ENCODE data around the gene SP3. TPM values are rescaled to one million over a fixed set of nuclear protein-coding genes. Genes with fewer than 3 reads are reported as not detected.

The SP3 gene
- total RNA-seq, 4 donors from 2014 or later: 78.7 to 102 (median 92.2) TPM

GRCh38 chr2:173866874-173867618 lies 98.1 kb downstream of the SP3 start:
- peaks cover 0 to 11% (median 5%) of the 10 kb centered on the region in 4 donors for H3K4me1 ChIP-seq
- no peak for TF ChIP-seq EP300 (IDR thresholded peaks at IDR 0.05)
- no peak for TF ChIP-seq CTCF (IDR thresholded peaks at IDR 0.05)
- no peak for TF ChIP-seq POLR2A (IDR thresholded peaks at IDR 0.05; ENCODE audit: low read depth)
- no peak for TF ChIP-seq POLR2AphosphoS5 (IDR thresholded peaks at IDR 0.05)
- no peak overlapping the region for H3K4me3 ChIP-seq
- H3K27me3 ChIP-seq: no peaks in the 10 kb centered on the region
- no peak overlapping the region for H3K27ac ChIP-seq (replicated peaks in 1 of 4)
- no peak for DNase-seq (ENCODE audit: extremely low spot score)
- intact Hi-C loops (cut with DNase I): no loop called here
- 70% methylated on average over 11 of the region's 11 CpGs for WGBS
- no peaks in the 10 kb centered on the region for H3K9me3 ChIP-seq
- H3K36me3 ChIP-seq: no peaks in the 10 kb centered on the region

- H3K4me3 ChIP-seq: no peak overlapping the region
- 84% methylated on average over 11 of the region's 12 CpGs for WGBS
- no peaks in the 10 kb centered on the region for H3K9me3 ChIP-seq
- H3K27ac ChIP-seq (replicated peaks in 1 of 4): no peak overlapping the region
- no peak for DNase-seq (ENCODE audit: extremely low spot score)
- no peaks in the 10 kb centered on the region for H3K27me3 ChIP-seq
- TF ChIP-seq POLR2AphosphoS5 (IDR thresholded peaks at IDR 0.05) (no peak), CTCF (IDR thresholded peaks at IDR 0.05) (no peak), EP300 (IDR thresholded peaks at IDR 0.05) (no peak), POLR2A (IDR thresholded peaks at IDR 0.05; ENCODE audit: low read depth) (no peak)
- H3K36me3 ChIP-seq: no peaks in the 10 kb centered on the region
- peaks cover 0 to 11% (median 5%) of the 10 kb centered on the region in 4 donors for H3K4me1 ChIP-seq
- intact Hi-C loops (cut with DNase I): no loop called here
These were observed 99.0 kb downstream of the SP3 start for GRCh38 chr2:173865971-173866873.

GRCh38 chr2:173862612-173863217 lies 102.5 kb downstream of the SP3 start:
- no peaks in the 10 kb centered on the region for H3K27me3 ChIP-seq
- intact Hi-C loops (cut with DNase I): no loop called here
- WGBS: 54% methylated on average over 4 of the region's 4 CpGs
- H3K4me3 ChIP-seq: no peak overlapping the region
- H3K36me3 ChIP-seq: no peaks in the 10 kb centered on the region
- TF ChIP-seq POLR2AphosphoS5 (IDR thresholded peaks at IDR 0.05) (no peak), CTCF (IDR thresholded peaks at IDR 0.05) (no peak), EP300 (IDR thresholded peaks at IDR 0.05) (no peak)
- no peak overlapping the region for H3K27ac ChIP-seq (replicated peaks in 1 of 4)
- no peaks in the 10 kb centered on the region for H3K9me3 ChIP-seq
- peaks cover 0 to 11% (median 5%) of the 10 kb centered on the region in 4 donors for H3K4me1 ChIP-seq
- DNase-seq (ENCODE audit: extremely low spot score): no peak

GRCh38 chr2:173860566-173860965 lies 104.6 kb downstream of the SP3 start:
- Histone ChIP-seq H3K4me3 (no peak overlapping the region), H3K36me3 (no peaks in the 10 kb centered on the region), H3K4me1 (no peaks in the 10 kb centered on the region), H3K9me3 (no peaks in the 10 kb centered on the region), H3K27ac (replicated peaks in 1 of 4) (no peak overlapping the region), H3K27me3 (no peaks in the 10 kb centered on the region)
- intact Hi-C loops (cut with DNase I): no loop called here
- WGBS: 79% methylated on average over 6 of the region's 6 CpGs
- TF ChIP-seq EP300 (IDR thresholded peaks at IDR 0.05) (no peak), POLR2AphosphoS5 (IDR thresholded peaks at IDR 0.05) (no peak), CTCF (IDR thresholded peaks at IDR 0.05) (no peak), POLR2A (IDR thresholded peaks at IDR 0.05; ENCODE audit: low read depth) (no peak)
- DNase-seq (ENCODE audit: extremely low spot score): no peak

All from esophagus muscularis mucosa (tissue), 4 donors.